ENCODE results near the gene CCDC158.

DNA sequence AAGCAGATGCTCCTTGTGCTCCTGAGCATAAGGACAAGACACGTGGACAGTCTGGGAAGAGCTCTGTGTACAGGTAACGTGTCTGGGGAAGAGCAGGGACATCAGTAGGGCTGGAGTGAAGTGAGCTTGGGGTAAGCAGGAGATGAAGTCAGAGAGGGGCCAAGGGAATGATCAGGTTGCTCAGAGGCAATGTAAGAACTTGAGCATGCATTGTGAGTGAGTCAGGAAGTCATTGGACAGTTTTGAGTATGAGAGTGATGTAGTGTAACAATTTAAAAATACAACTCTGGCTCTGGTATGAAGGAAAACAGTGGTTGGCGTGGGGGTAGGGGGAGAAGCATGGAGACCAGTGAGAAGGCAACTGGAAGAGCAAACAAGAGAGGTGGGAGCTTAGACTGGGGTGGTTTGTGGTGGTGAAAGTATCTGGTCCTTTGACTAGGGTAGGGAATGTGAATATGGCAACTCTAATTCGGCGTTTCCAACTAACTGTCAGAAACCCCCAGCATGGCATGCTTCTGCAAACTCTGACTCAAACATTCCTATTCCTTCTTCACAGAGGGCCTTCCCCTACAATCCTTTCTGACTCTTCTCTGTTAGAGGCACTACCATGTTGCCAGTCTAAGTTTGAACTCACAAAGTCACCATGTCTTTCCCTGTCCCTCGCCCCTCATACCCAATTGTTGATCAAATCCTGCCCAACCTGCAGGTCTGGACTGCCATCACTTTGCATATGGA is 57.2 kb downstream of the CCDC158 start:
- TF ChIP-seq HDAC2 (IDR thresholded peaks at IDR 0.05) (no peak), RAD21 (conservative IDR thresholded peaks at IDR 0.05 in 1 of 2, IDR thresholded peaks at IDR 0.05 in 1 of 2) (no peak)

Data from A549 (cell line).